ENCODE measurements around the gene COQ2. TPM values are rescaled to one million over a fixed set of nuclear protein-coding genes. Genes with fewer than 3 reads are reported as not detected.

Gene COQ2
- 21.7 TPM for total RNA-seq

GRCh38 chr4:83284193-83285054, at the start of gene COQ2:
Gene COQ2 (minus strand): TSS chr4:83284798. CDS start chr4:83284764, 34 bp downstream.

Small RNAs within 50 kb of the gene (small RNA-seq; reads per million reads assigned to genes)
- gene AC114781.3 = not detected

Other genes starting within 250 kb of the COQ2 start
- gene COPS4, start 249.6 kb downstream of the COQ2 start, total RNA-seq = 154 TPM
- gene PLAC8, start 170.1 kb downstream of the COQ2 start, total RNA-seq = 2.1 TPM
- 2.1 TPM for gene HPSE, start 50.0 kb upstream of the COQ2 start, total RNA-seq
- gene HELQ, start 171.0 kb upstream of the COQ2 start, total RNA-seq = 15.9 TPM
- gene MRPS18C, start 171.3 kb upstream of the COQ2 start, total RNA-seq = 30.2 TPM
- gene ABRAXAS1, start 200.3 kb upstream of the COQ2 start, total RNA-seq = 9.5 TPM